ENCODE data around the gene AOC3.
"Not testable (repeated sequence)": the region's sequence is repeated elsewhere in the genome, so short reads cannot be mapped to it uniquely, and the experiment has no call there.

AOC3 gene

DNA sequence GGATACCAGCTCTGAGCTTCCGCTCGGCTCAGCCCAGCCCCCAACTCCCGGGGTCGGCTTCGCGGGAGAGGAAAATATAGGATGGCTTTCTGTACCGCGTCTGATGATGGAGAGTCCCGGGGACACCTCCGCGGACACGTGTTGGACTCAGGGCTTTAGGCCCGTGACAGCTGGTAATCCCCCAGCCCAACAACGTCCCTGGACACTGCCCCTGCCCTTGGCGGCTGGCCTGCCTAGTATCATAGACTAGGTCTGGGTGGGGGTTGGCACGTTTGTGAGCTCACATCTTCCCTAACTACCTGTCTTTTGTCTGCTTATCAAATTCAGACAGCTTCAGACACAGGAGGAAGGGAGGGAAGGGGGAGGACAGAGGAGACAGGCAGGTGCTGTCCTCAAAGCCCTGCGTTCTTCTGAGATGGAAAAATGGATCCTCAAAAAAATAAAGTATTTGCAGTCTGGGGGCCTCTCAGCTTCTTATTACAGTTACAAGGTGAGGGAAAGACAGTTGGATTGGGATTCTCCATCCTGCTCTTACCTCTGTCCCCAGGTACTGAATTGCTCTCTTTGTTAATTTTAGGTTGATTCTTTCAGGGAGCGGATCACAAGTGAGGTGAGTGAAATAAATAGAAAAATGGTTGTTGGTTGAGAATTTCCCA lies 17.1 kb upstream of the AOC3 start:
- Mint-ChIP-seq H3K4me3 (peak overlapping the region; percentile 93), H3K36me3 (peaks cover 7% of the 10 kb centered on the region), H3K4me1 (peaks cover 39% of the 10 kb centered on the region), H3K9me3 (no peaks in the 10 kb centered on the region), H3K27me3 (no peaks in the 10 kb centered on the region), H3K27ac (peak overlapping the region; percentile 90)

DNA sequence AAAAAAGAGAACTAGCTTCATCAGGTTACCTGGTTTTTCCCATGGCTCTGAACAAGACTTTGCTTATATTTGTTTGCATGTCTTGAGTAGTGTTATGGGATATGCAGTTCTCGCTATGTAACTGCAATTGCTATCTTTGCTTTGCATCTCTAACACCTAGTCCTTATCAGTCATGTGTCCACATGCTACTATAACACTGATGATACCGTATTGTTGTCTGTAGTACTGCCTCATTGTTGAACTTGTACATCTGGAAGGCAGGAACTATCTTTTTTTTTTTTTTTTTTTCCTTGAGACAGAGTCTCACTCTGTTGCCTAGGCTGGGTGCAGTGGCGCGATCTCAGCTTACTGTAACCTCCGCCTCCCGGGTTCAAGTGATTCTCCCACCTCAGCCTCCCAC lies 15.3 kb upstream of the AOC3 start:
- Mint-ChIP-seq H3K9me3 (no peaks in the 10 kb centered on the region), H3K27me3 (no peaks in the 10 kb centered on the region), H3K36me3 (peaks cover 12% of the 10 kb centered on the region), H3K27ac (no peak overlapping the region), H3K4me3 (peak overlapping the region; percentile 47), H3K4me1 (peaks cover 34% of the 10 kb centered on the region)

DNA sequence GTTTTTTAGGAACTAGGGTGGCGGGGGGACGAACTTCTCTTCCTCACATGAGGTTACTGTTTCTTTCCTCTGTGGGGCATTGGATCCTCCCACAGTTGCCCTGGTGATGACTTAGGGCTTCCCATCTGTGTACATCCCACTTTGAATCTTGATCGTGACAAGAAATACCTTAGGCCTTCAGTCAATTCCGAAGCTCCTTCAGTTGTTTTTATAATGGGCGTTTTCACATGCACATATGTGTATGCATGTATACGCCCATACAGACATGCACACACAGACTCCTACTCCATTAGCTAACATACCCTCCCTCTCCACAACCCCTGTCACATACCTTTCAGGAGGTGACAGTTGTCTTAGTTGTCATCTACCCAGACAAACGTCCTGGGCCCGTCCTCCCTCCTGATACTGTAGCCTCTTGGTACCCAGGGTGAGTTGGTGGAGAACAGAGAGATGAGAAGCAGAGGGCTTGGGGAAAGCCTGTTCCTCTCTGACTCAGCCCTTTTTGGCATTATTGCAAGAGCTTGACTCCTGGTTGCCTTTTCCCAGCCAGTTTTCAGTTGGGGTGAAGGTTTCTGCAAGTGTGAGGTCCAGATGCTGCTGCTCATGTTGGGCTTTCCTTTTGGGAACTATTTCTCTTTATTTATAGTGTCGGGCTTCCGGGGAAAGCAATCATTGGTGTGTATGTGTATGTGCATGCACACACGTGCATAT lies 8.9 kb upstream of the AOC3 start:
- no peak overlapping the region for H3K4me3 Mint-ChIP-seq
- no peaks in the 10 kb centered on the region for H3K9me3 Mint-ChIP-seq
- peaks cover 11% of the 10 kb centered on the region for H3K36me3 Mint-ChIP-seq
- H3K4me1 Mint-ChIP-seq, result peaks cover 12% of the 10 kb centered on the region
- no peaks in the 10 kb centered on the region for H3K27me3 Mint-ChIP-seq
- no peak overlapping the region for H3K27ac Mint-ChIP-seq

- no peak overlapping the region for H3K4me3 Mint-ChIP-seq
- peaks cover 8% of the 10 kb centered on the region for H3K4me1 Mint-ChIP-seq
- H3K27me3 Mint-ChIP-seq, result no peaks in the 10 kb centered on the region
- no peaks in the 10 kb centered on the region for H3K9me3 Mint-ChIP-seq
- H3K27ac Mint-ChIP-seq, result no peak overlapping the region
- H3K36me3 Mint-ChIP-seq, result peaks cover 7% of the 10 kb centered on the region
Measured at GRCh38 chr17:42843358-42843934, 7.6 kb upstream of the AOC3 start.

DNA sequence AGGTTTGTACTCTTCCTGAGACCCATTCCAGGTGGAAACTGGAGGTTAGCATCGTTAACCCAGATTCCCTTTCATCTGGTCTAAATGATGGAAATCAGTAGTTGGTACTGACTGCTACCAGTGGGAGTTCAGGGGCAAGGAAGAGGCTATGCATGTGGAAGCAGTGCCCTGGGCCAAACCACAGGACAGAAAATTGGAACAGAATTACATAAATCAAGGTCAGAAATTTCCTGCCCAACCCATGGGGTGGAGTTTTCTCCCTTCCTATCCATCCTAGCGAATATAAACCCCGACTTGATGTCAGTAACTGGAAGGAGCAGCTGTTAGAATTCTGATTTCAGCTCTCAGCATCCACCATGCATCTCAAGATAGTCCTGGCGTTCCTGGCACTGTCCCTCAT lies 6.7 kb upstream of the AOC3 start, which contains the start of gene AOC2:
Gene AOC2, plus strand, starts transcription at position 310 of the 400 bp plus-strand sequence. Its CDS starts 47 bp downstream, at position 357.
- Mint-ChIP-seq H3K4me1 (peaks cover 8% of the 10 kb centered on the region), H3K4me3 (no peak within 1 kb of the TSS), H3K27ac (peak within 1 kb of the TSS; percentile 30), H3K27me3 (no peaks in the 10 kb centered on the region), H3K36me3 (peaks cover 4% of the 10 kb centered on the region), H3K9me3 (no peaks in the 10 kb centered on the region)

DNA sequence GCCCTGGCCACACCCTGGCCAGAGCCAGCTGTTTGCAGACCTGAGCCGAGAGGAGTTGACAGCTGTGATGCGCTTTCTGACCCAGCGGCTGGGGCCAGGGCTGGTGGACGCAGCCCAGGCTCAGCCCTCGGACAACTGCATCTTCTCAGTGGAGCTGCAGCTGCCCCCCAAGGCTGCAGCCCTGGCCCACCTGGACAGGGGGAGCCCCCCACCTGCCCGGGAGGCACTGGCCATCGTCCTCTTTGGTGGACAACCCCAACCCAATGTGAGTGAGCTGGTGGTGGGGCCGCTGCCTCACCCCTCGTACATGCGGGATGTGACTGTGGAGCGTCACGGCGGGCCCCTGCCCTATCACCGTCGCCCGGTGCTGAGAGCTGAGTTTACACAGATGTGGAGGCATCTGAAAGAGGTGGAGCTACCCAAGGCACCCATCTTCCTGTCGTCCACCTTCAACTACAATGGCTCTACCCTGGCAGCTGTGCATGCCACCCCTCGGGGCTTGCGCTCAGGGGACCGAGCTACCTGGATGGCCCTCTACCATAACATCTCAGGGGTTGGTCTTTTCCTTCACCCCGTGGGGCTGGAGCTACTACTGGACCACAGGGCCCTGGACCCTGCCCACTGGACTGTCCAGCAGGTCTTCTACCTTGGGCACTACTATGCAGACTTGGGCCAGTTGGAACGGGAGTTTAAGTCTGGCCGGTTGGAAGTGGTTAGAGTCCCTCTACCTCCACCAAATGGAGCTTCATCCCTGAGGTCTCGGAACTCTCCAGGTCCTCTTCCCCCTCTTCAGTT lies 6.0 kb upstream of the AOC3 start:
- no peak overlapping the region for H3K27ac Mint-ChIP-seq
- H3K9me3 Mint-ChIP-seq, result no peaks in the 10 kb centered on the region
- H3K4me1 Mint-ChIP-seq, result peaks cover 8% of the 10 kb centered on the region
- no peaks in the 10 kb centered on the region for H3K27me3 Mint-ChIP-seq
- H3K36me3 Mint-ChIP-seq, result peaks cover 1% of the 10 kb centered on the region
- H3K4me3 Mint-ChIP-seq, result no peak overlapping the region

DNA sequence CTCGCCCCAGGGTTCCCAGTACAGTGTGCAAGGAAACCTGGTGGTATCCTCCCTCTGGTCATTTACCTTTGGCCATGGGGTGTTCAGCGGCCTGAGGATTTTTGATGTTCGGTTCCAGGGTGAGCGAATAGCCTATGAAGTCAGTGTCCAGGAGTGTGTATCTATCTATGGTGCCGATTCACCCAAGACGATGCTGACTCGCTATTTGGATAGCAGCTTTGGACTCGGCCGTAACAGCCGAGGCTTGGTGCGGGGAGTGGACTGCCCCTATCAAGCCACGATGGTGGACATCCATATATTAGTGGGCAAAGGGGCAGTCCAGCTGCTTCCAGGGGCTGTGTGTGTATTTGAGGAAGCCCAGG lies 5.5 kb upstream of the AOC3 start:
- Mint-ChIP-seq H3K9me3 (no peaks in the 10 kb centered on the region), H3K27ac (no peak overlapping the region), H3K4me3 (no peak overlapping the region), H3K4me1 (peaks cover 8% of the 10 kb centered on the region), H3K36me3 (peaks cover 1% of the 10 kb centered on the region), H3K27me3 (no peaks in the 10 kb centered on the region)

- Mint-ChIP-seq H3K4me3 (no peak overlapping the region), H3K36me3 (peaks cover 1% of the 10 kb centered on the region), H3K4me1 (peaks cover 8% of the 10 kb centered on the region), H3K27me3 (no peaks in the 10 kb centered on the region), H3K9me3 (no peaks in the 10 kb centered on the region), H3K27ac (peak overlapping the region; percentile 82)
Measured at GRCh38 chr17:42845918-42846593, 4.9 kb upstream of the AOC3 start.

- Mint-ChIP-seq H3K9me3 (no peaks in the 10 kb centered on the region), H3K27me3 (no peaks in the 10 kb centered on the region), H3K36me3 (peaks cover 1% of the 10 kb centered on the region), H3K4me3 (no peak overlapping the region), H3K4me1 (peaks cover 8% of the 10 kb centered on the region), H3K27ac (no peak overlapping the region)
Measured at GRCh38 chr17:42846594-42847280, 4.3 kb upstream of the AOC3 start.

DNA sequence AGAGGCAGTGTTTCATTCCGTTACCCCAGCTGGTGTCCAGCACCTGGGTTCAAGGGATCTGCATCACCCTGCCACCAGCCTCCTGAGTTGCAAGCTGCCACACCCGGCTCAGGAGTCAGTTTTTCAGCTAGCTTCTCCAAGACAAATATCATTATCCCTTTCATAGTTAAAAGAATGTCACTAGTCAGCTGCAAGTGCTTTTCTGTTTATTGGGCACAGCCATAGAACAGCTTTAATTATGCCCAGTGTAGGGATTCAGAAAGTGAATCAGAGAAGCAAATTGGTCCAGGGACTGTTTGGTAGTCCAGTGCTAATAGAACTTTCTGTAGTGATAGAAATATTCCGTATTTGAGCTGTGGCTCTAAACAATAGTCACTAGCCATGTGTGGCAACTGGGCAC lies 2.9 kb upstream of the AOC3 start:
- Mint-ChIP-seq H3K4me1 (peaks cover 8% of the 10 kb centered on the region), H3K27me3 (no peaks in the 10 kb centered on the region), H3K9me3 (no peaks in the 10 kb centered on the region), H3K4me3 (no peak overlapping the region), H3K36me3 (no peaks in the 10 kb centered on the region), H3K27ac (no peak overlapping the region)

DNA sequence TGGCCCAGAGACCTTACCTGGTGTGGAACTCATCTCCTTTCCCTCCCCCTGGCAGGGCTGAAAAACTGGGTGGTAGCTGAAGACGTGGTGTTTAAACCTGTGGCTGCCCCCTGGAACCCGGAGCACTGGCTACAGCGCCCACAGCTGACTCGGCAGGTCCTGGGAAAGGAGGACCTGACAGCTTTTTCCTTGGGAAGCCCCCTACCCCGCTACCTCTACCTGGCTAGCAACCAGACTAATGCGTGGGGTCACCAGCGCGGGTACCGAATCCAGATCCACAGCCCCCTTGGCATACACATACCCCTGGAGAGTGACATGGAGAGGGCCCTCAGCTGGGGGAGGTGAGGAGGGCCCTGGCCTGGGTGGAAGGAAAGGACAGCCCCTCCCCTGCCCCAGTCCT lies 2.0 kb upstream of the AOC3 start:
- H3K27me3 Mint-ChIP-seq, result no peaks in the 10 kb centered on the region
- peaks cover 8% of the 10 kb centered on the region for H3K4me1 Mint-ChIP-seq
- no peaks in the 10 kb centered on the region for H3K9me3 Mint-ChIP-seq
- H3K27ac Mint-ChIP-seq, result no peak overlapping the region
- no peak overlapping the region for H3K4me3 Mint-ChIP-seq
- no peaks in the 10 kb centered on the region for H3K36me3 Mint-ChIP-seq

DNA sequence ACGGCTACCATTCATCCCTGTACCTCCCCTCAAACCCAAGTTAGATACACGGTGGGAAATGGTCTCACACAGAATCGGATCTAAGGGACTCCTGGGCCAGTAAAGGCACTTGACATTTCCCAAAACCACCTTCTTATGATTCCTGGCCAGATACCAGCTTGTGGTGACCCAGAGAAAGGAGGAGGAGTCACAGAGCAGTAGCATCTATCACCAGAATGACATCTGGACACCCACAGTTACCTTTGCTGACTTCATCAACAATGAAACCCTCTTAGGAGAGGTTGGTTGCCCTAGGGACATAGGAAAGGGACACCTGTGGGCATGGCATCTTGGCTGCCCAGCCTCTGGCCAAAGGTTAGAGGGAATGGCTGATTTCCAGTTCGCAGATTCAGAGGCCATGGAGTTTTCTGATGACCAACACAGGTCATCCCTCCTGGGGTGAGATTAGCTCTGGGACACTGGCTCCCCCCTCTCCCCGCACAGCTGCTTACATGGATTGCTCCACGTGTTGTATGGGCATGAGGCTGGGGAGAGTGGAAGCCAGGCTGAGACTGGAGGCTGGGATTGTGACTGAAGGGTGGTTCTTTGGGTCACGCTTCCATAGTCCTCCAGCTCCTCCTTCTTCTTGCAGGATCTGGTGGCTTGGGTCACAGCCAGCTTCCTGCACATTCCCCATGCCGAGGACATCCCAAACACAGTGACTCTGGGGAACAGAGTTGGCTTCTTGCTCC lies 1.4 kb upstream of the AOC3 start:
- Mint-ChIP-seq H3K27me3 (no peaks in the 10 kb centered on the region), H3K36me3 (no peaks in the 10 kb centered on the region), H3K4me1 (peaks cover 8% of the 10 kb centered on the region), H3K4me3 (no peak overlapping the region), H3K27ac (no peak overlapping the region), H3K9me3 (no peaks in the 10 kb centered on the region)

- H3K4me3 Mint-ChIP-seq, H3K9me3 Mint-ChIP-seq, H3K27ac Mint-ChIP-seq, H3K4me1 Mint-ChIP-seq, H3K27me3 Mint-ChIP-seq, H3K36me3 Mint-ChIP-seq: not testable (repeated sequence)
Measured at GRCh38 chr17:42851371-42852240, 607 bp downstream of the AOC3 start.

DNA sequence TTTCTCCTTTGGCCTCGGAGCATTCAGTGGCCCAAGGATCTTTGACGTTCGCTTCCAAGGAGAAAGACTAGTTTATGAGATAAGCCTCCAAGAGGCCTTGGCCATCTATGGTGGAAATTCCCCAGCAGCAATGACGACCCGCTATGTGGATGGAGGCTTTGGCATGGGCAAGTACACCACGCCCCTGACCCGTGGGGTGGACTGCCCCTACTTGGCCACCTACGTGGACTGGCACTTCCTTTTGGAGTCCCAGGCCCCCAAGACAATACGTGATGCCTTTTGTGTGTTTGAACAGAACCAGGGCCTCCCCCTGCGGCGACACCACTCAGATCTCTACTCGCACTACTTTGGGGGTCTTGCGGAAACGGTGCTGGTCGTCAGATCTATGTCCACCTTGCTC lies 1.4 kb downstream of the AOC3 start:
- Mint-ChIP-seq H3K27me3 (no peaks in the 10 kb centered on the region), H3K9me3 (no peaks in the 10 kb centered on the region), H3K27ac (no peak overlapping the region), H3K4me3 (no peak overlapping the region), H3K36me3 (no peaks in the 10 kb centered on the region), H3K4me1 (no peaks in the 10 kb centered on the region)
